Activated naive CD8-positive, alpha-beta T cell treated with anti-CD3 and anti-CD28 coated beads, Interleukin-2, amount 50 U/mL, for 16 hours (primary cell): Measurements from ENCODE around the gene ESYT3.

Source experiments
- DNase-seq: peaks from one replicate; pipeline ENCODE4 v3.0.0-alpha.2; 2020; ENCODE audit warnings: low read depth, low spot score

ESYT3 gene, protein sequence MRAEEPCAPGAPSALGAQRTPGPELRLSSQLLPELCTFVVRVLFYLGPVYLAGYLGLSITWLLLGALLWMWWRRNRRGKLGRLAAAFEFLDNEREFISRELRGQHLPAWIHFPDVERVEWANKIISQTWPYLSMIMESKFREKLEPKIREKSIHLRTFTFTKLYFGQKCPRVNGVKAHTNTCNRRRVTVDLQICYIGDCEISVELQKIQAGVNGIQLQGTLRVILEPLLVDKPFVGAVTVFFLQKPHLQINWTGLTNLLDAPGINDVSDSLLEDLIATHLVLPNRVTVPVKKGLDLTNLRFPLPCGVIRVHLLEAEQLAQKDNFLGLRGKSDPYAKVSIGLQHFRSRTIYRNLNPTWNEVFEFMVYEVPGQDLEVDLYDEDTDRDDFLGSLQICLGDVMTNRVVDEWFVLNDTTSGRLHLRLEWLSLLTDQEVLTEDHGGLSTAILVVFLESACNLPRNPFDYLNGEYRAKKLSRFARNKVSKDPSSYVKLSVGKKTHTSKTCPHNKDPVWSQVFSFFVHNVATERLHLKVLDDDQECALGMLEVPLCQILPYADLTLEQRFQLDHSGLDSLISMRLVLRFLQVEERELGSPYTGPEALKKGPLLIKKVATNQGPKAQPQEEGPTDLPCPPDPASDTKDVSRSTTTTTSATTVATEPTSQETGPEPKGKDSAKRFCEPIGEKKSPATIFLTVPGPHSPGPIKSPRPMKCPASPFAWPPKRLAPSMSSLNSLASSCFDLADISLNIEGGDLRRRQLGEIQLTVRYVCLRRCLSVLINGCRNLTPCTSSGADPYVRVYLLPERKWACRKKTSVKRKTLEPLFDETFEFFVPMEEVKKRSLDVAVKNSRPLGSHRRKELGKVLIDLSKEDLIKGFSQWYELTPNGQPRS

DNA sequence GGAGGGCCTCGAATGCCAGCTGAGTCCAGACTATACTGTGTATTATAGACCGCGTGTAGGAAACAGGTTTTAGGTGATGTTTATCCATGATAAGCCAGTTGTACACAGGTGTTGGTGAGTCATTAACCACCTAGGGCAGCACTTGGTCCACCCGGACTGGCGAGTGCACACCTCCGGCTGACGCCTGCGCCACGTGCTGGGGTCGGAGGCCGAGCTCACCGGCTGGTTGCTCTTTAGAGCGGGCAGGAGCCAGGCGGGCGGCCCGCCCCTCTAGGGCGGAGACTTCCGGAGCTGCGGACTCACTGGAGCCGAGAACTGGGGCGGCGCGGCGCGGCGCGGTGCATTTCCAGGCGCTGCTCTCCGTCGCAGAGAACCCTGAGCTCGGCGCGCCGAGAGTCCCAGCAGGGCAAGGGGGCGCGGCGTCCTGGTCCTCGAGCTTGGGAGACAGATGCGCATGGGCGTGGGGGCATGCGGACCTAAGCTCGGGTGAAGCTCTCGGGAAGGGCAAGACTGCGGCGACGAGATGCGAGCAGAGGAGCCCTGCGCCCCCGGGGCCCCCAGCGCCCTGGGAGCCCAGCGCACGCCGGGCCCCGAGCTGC is at the start of gene ESYT3:
Gene ESYT3 (plus strand): TSS at position 341 of the 599 bp plus-strand sequence. CDS start 183 bp downstream, at position 524.
- no peak for DNase-seq

DNA sequence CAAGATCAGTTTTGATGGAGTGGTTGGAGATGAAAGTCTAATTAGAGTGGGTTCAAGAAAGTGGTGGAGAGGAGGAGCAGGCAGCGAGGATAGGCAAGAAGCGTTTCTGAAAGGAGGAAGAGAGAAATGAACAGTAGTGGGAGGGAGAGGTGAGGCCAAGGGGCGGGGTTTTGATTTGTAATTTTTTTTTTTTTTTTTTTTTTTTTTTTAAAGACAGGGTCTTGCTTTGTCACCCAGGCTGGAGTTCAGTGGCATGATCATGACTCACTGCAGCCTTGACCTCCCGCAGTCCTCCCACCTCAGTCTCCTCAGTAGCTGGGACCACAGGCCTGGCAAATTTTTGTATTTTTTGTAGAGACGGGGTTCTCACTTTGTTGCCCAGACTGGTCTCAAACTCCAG is 49.4 kb upstream of the ESYT3 start:
- DNase-seq: no peak

DNA sequence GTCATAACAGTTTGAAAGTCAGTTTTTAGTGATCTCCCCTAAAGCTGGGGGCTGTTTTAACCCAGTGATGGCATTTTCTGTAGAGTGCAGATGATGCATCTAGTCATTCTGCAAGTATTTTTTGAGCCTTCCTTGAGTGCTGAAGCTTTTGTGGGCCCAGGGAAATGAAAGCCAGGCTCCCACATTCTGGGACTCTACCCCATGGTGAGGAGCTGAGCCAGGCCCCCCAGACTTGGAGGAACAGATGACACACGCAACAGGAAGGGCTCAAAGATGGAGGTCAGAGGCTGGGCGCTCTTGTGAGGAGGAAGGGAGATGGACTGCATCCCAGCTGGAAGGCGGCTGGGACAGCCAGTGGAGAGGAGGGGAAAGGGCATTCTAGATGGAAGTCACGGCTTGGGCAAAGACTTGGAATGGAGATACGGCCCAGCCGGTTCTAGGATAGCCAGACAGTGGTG is 45.2 kb upstream of the ESYT3 start:
- DNase-seq: no peak

DNA sequence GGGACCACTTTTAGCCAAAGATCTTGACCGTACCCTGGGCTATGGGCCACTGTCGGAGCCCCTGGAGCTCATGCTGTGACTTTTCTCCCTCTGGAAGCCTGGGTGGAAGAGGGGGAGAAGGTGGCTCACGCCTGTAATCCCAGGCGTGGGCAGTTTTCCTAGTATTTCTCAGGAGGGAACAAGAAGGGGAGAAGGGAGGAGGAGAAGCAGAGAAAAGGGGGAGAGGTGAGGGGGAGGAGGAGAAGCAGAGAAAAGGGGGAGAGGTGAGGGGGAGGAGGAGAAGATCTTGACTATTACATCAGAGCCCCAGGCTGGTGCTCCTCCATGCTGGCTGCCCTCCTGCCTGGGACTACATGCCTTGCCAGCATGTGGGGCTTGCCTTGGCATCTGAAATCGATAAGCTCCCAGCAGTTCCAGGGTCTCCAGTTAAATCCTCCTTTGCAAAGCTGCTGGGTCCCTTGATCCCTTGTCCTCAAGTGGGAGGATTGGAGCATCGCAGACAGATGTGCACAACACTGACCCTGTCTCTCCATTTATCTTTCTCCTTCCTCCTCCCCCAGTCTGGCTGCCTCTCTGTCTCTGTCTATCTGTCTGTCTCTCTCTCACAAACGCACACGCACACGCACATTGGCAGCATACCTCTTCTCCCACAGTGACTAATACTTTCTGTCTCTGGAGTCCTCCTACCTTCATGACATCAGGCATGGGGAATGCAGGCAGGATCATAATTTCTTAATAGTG is 44.4 kb upstream of the ESYT3 start:
- DNase-seq: no peak

DNA sequence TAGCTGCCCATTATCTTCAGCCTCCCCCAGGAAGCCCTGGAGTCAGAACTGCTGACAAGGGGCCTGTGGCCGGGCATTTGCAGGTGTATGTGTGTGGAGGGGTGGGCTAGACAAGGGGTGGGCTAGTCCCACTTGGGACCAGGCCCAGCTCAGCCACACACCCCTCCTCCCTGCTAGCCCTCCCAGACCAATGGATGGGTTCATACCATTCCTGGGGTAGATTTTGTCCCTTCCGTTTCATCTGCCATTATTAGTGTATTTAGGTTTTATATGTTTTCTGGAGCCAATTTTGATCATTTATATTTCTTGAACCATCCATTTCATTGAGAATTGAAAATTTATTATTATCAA is 43.9 kb upstream of the ESYT3 start:
- DNase-seq: no peak

DNA sequence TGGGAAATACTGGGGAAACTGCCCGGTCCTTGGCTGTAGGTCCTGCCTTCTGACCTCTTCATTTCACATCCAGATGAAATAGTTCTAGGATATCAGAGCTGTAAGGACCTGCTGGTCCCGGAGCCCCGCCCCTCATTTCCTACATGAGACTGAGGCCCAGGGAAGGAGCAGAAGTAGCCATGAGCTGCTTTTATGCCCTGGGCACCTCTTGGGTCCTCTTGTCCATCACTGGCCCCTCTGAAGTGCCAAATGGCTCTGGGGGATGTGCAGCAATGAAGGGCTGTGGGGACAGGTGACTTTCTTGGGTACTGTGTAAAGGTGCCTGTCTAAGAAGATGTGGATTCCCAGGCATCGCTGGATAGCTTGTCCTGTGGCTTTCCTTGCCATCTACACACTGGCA is 40.3 kb upstream of the ESYT3 start:
- no peak for DNase-seq

DNA sequence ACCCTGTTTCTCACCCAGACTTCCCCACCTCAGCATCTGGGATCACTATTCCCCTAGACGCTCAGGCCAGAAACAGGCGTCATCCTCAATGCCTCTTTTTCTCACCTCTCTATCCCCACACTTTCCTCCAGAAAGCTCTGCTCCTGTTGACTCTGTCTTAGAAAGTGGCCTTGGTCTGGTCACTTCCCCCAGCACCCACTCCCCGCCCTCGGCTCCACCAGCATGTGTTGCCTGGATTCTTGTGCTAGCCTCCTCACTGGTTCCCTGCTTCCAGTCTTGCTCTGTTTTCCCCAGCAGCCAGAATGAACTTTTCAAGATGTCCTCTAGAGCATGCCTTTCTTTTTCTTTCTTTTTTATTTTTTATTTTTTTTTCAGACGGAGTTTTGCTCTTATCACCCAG is 39.7 kb upstream of the ESYT3 start:
- DNase-seq: no peak

DNA sequence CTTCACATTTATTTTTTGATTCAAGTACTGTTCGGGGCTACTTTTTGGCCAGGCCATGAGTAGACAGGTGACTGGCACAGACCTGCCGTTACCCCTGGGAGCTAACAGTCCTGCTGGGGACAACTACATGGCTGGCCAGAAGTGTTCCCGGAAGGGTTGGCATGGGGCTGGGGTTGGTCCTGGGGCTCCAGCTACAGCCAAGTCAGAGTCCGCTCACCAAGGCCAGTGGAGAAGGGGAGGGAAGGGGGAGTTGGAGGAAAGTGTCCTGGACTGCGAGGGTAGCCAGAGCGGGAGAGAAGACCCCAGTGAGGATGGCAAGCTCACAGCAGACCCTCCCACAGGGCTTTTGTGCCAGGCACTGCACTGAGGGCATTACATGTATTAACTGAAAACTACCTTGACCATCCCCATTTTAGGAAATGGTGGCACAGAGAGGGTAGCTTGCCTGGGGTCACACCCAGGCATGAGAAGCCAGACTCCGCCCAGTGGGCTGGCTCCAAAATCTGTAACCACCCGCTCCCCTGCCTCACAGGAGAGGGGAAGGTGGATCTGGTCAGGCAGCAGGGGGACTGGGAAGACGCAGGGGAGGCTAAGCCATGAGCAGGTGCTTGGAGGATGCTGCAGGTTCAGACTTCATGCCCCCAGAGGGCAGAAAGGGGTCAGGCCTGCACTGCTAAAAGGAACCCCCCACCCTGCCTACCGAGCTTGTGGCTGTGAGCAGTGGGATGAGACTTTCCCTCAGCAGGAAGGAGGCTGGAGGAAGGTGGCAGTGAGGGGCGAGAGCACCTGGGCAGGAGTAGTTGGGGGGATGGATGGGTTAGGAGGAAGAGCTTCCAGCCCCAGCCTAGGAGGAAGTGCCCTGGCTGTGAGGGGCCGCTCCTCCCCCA is 38.3 kb upstream of the ESYT3 start:
- no peak for DNase-seq

DNA sequence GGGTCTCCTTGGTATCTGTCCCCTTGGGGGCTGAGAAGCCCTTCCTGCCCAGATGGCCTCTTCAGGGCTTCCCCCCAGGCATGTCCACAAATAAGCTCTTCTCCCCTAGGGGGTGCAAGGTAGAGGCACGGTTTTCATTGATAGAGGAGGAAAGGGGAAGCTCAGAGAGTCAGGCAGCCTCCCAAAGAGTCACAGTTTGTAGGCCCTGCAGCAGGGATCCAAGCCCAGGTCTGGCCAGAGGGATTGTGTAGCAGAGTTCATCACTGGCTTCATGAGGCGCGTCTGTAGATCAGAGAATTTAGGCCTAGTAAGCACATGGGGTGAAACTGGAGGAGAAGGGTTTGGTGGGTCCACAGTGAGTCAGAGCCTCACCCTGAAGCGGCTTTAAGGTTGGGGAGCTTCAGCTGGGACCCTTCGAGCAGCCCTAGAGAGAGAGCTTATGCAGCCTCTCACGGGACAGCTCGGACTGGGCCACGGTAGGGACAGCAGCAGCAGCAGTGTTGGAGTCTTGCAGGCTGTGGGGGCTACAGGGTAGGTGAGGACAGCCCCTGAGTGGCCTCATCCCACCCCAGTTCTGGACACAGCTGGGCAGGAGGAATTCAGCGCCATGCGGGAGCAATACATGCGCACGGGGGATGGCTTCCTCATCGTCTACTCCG is 37.5 kb upstream of the ESYT3 start:
- no peak for DNase-seq

DNA sequence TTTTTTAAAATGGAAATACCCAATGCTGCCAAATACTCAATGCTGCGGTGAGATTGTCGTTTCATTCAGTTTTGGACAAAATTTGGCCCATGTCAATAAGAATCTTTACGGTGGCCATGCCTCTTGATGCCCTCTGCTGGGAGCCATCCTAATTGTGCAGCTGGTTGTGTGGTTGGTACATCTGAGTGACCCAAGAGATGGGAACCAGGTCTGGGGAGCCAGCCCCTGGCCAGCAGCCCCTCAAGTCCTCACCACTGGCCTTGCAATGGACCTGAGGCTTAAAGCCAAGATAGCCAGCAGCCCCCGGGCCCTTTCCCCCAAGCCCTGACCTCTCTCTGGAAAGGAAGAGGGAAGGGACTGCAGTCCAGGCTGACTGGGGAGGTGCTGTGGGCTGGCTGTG is 36.4 kb upstream of the ESYT3 start:
- DNase-seq: no peak

DNA sequence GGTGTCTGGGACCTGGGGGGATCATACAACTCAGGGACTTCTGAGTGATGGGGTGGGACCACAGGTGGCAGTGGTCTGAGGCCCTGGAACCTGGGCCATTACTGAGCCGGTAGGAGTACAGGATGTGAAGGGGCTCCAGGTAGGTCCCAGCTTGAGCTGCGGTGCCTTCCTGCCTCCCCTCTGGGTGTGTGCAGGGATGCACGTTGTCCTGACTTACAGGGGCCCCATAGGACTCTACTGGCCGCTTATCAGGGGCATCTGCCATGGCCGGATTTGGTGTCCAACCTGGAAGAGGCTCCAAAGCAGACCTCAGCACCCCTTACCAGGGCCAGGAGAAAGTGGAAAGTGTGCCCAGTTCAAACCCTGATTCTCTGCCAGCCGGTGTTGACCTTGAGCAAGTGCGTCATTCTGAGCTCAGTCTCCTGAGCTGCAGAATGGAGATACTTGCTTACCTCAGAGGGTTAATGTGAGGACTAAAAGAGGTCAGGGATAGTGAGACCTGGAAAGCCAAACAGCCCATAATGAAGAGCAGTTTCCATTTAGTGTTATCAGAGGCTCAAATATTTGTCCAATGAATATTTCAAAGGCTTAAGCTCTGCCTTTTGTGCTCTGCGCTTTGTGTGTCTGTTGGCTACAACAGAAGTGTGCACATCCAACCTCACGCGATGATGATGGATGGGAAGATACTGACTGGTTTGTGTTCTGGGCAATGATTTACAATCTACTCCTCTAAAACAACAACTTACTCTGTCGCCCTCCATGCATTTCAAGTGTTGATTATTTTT is 35.4 kb upstream of the ESYT3 start:
- DNase-seq: no peak

DNA sequence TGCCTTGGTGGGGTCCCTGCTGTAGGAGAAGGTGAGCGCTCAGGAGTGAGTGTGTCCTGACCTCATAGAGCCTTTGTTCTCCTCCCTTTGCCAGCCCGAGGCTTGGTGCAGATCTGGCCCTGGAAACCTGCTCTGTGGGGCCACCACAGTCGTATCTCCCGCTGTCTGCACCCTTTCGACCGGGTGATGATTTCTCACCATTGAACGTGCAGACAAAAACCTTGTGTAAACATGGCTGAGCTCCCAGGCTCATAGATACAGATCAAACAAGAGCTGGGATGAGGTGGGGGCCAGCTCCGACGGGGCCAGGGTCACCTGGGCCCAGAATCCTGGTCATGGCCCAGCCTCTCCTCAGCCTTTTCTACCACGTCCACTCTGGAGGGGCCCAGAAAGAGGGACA is 34.6 kb upstream of the ESYT3 start:
- no peak for DNase-seq

DNA sequence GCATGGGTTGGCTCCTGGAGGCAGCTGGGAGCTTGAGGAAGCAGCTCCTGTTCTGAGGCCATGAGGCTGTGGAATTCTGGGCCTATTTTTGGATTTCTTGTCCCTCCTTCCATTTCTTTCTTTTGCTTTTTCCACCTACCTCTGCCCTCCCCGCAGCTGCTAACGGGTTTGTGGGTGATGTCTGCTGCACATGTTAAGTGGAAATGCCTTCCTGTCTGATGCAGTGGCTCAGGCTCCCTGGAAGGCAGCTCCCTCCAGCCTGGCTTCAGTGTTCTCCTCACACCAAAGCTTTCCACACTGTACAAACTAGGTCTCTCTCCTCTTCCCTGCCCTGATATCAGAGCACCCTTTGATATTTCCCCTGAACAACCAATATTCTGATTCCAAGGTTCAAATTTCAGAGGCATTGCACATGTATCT is 33.8 kb upstream of the ESYT3 start:
- no peak for DNase-seq

DNA sequence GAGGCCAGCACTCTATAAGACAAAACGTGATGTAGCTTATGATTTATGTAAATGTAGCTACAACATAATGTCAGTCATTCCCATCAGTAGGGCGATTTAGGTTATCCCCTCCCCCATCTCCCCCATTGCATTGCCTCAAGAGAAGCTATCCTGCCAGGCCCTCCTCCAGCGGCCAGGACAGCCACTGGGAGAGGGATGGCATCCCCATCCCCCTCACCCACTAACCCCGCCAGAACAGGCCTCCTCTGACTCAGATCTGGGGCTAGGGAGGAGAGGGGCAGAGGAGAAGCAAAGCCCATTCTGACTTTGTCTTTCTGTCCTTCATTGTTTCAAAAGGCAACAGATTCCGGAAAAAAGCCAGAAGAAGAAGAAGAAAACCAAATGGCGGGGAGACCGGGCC is 32.6 kb upstream of the ESYT3 start:
- DNase-seq: no peak

DNA sequence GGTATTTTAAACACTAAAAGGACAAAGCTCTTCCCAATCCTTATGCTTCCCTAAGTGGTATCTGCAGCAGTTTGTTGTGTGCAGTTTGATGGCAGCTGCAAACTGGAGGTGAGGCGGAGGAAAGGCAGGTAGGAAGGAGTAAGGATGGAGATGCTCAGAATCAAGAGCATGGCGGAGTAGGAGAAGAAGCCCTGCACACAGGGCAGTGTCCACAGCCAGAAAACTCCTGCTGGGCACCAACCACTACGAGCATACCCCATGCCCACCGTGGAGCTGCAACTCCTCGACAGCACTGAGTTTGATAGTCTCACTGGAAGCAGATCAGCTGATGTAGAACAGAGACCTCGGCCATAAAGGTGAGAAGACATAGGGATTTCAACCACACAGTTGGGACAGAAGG is 30.3 kb upstream of the ESYT3 start:
- no peak for DNase-seq

DNA sequence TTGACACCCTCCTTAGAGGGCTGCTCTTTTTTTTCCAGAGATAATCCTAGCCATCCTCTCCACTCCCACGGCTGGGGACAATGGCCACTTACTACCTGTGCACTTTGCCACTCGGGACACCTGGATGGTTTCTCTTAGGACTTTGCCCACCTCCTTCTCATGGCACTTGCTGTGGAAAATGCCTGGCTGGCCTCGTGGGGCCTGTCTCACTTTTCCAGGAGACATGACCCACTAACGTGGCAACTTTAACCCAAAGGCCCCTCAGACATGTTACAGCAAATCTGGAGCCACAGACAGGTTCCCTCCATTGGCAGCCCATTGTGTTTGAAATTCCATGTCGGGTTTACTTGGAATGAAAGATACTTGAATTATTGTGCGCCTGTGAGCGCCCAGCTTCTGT is 29.4 kb upstream of the ESYT3 start:
- DNase-seq: no peak

DNA sequence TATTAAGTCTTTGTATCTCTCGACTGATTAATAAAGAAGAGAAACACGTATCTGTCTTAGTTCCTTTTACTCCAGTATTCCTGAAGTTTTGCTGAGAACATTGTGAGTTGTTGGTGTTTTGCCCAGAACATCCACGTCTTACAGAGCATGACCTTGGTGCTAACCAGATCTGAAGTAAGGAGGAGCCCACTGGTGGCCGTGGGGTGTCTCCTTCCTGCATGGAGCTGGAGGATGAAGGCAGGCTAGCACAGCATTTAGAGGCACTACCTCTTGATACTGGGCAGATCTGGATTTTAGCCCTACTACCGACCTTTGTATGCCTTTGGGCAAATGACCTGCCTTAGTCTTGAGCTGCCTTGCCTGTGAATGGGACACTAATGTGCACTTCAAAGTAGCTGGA is 28.9 kb upstream of the ESYT3 start:
- DNase-seq: no peak

DNA sequence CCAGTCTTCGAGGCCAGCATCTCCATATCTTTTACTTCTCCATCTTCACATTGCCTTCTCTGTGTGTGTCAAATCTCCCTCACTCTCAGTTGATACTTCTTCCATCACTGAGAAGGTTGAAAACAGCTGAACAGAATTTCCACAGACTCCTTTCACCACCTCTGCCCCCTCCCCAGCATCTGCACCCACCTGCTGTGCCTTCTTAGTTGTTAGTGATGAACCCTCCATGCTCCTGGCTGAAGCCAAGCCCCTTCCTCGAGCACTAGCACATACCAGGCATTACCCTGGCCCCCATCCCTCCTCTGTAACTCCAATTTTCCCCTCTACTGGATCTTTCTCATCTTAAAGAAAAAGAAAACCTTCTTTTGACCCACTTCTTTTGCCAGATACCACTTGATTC is 27.8 kb upstream of the ESYT3 start:
- no peak for DNase-seq

DNA sequence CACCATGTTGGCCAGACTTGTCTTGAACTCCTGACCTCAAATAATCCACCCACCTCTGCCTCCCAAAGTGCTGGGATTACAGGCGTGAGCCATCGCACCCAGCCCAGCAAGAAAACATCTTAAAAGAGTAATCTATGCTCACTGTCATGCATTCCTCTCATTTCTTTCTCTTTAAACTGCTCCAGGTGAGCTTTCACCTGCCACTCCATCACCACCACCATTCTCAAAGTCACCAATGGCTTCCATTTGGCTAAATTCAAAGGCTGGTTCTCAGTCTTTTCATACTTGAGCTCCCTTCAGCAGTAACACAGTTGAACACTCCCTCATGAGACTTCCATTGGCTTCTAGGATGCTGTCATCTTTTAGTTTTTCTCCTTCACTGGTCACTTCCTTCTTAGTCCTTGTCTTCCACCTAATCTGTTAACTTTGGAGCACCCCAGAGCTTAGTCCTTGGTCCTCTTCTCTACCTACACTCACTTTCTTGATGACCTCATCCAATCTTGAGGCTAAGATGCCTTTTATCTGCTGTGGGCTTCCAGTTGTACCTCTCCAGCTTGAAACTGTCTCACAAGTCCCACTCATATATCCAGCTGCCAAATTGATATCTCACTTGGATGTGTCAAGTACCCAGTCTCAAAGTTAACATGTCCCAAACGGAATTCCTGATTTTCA is 27.0 kb upstream of the ESYT3 start:
- DNase-seq: no peak
